Activated CD4-positive, alpha-beta T cell treated with anti-CD3 and anti-CD28 coated beads, Interleukin-2, Interleukin-6, amounts not matched to agents 100 ng/mL and 50 ng/mL, durations not matched to agents 16 hours and 8 hours (primary cell): ENCODE results near the gene CITED4.

Experiments
- DNase-seq: peaks from one replicate; pipeline ENCODE4 v3.0.0-alpha.2; 2020

Gene CITED4

GRCh38 chr1:40851643-40852042, 10.5 kb downstream of the CITED4 start:
- no peak for DNase-seq

- peak; percentile 84 for DNase-seq
Observed at GRCh38 chr1:40849801-40850592, 12.2 kb downstream of the CITED4 start.

- DNase-seq: peak; percentile 42
Observed at GRCh38 chr1:40848530-40849189, 13.5 kb downstream of the CITED4 start.

- no peak for DNase-seq
Observed at GRCh38 chr1:40847023-40847745, 15.0 kb downstream of the CITED4 start.

GRCh38 chr1:40845895-40846294, 16.3 kb downstream of the CITED4 start:
- DNase-seq: no peak

- DNase-seq: no peak
Observed at GRCh38 chr1:40844887-40845878, 17.0 kb downstream of the CITED4 start.

GRCh38 chr1:40844079-40844478, 18.1 kb downstream of the CITED4 start:
- no peak for DNase-seq

GRCh38 chr1:40842691-40843090, 19.5 kb downstream of the CITED4 start:
- no peak for DNase-seq

- DNase-seq: no peak
Observed at GRCh38 chr1:40842207-40842606, 20.0 kb downstream of the CITED4 start.

- DNase-seq: no peak
Observed at GRCh38 chr1:40841602-40842001, 20.6 kb downstream of the CITED4 start.

- no peak for DNase-seq
Observed at GRCh38 chr1:40840526-40841323, 21.4 kb downstream of the CITED4 start.

- no peak for DNase-seq
Observed at GRCh38 chr1:40839943-40840335, 22.2 kb downstream of the CITED4 start.

GRCh38 chr1:40838980-40839942, 22.9 kb downstream of the CITED4 start:
- no peak for DNase-seq

- DNase-seq: no peak
Observed at GRCh38 chr1:40838045-40838979, 23.9 kb downstream of the CITED4 start.

GRCh38 chr1:40837601-40838000, 24.6 kb downstream of the CITED4 start:
- no peak for DNase-seq

GRCh38 chr1:40836283-40836682, 25.9 kb downstream of the CITED4 start:
- no peak for DNase-seq

GRCh38 chr1:40834968-40835545, 27.1 kb downstream of the CITED4 start:
- DNase-seq: no peak

- no peak for DNase-seq
Observed at GRCh38 chr1:40833979-40834378, 28.2 kb downstream of the CITED4 start.
